ENCODE measurements around the gene ADGB. TPM values are rescaled to one million over a fixed set of nuclear protein-coding genes. Genes with fewer than 3 reads are reported as not detected.
"Not testable (repeated sequence)": the region's sequence is repeated elsewhere in the genome, so short reads cannot be mapped to it uniquely, and the experiment has no call there.

The ADGB gene
- total RNA-seq (2014; rRNA removed; shearing (Covaris generic)): not detected in 2 replicates
- not detected in 2 replicates for polyA plus RNA-seq (2015; cell fraction: cytosol; rRNA removed)
- not detected in 2 replicates for polyA plus RNA-seq (2015; cell fraction: nucleus; rRNA removed)

GRCh38 chr6:146598772-146599405 lies at the start of gene ADGB:
Gene ADGB, plus strand, starts transcription at chr6:146598972. Its CDS starts 69 bp downstream, at chr6:146599041.
- peak; percentile 8 for DNase-seq (ENCODE audit: low read depth, low spot score)
- in situ Hi-C loops (cut with HindIII; ENCODE audit: low pct_unique_long_range_greater_than_20kb, low sequenced_read_pairs): no loop called here

GRCh38 chr6:146550911-146551310 lies 47.9 kb upstream of the ADGB start:
- in situ Hi-C loops (cut with HindIII; ENCODE audit: low pct_unique_long_range_greater_than_20kb, low sequenced_read_pairs): no loop called here
- peak; percentile 22 for DNase-seq (ENCODE audit: low read depth, low spot score)

- in situ Hi-C loops (cut with HindIII; ENCODE audit: low pct_unique_long_range_greater_than_20kb, low sequenced_read_pairs): no loop called here
- peak; percentile 35 for DNase-seq (ENCODE audit: low read depth, low spot score)
Observed at GRCh38 chr6:146551545-146551944, 47.2 kb upstream of the ADGB start.

GRCh38 chr6:146553377-146554135 lies 45.2 kb upstream of the ADGB start:
- DNase-seq (ENCODE audit: low read depth, low spot score): no peak
- in situ Hi-C loops (cut with HindIII; ENCODE audit: low pct_unique_long_range_greater_than_20kb, low sequenced_read_pairs): no loop called here

GRCh38 chr6:146560607-146561006 lies 38.2 kb upstream of the ADGB start:
- DNase-seq (ENCODE audit: low read depth, low spot score): no peak
- in situ Hi-C loops (cut with HindIII; ENCODE audit: low pct_unique_long_range_greater_than_20kb, low sequenced_read_pairs): no loop called here

GRCh38 chr6:146566661-146567060 lies 32.1 kb upstream of the ADGB start:
- DNase-seq (ENCODE audit: low read depth, low spot score); in situ Hi-C loops (cut with HindIII; ENCODE audit: low pct_unique_long_range_greater_than_20kb, low sequenced_read_pairs): not testable (repeated sequence)

- in situ Hi-C loops (cut with HindIII; ENCODE audit: low pct_unique_long_range_greater_than_20kb, low sequenced_read_pairs); DNase-seq (ENCODE audit: low read depth, low spot score): not testable (repeated sequence)
Observed at GRCh38 chr6:146568619-146569018, 30.2 kb upstream of the ADGB start.

GRCh38 chr6:146574211-146574610 lies 24.6 kb upstream of the ADGB start:
- DNase-seq (ENCODE audit: low read depth, low spot score): no peak
- in situ Hi-C loops (cut with HindIII; ENCODE audit: low pct_unique_long_range_greater_than_20kb, low sequenced_read_pairs): no loop called here

- in situ Hi-C loops (cut with HindIII; ENCODE audit: low pct_unique_long_range_greater_than_20kb, low sequenced_read_pairs): no loop called here
Observed at GRCh38 chr6:146578054-146578453, 20.7 kb upstream of the ADGB start.

GRCh38 chr6:146581968-146582367 lies 16.8 kb upstream of the ADGB start:
- in situ Hi-C loops (cut with HindIII; ENCODE audit: low pct_unique_long_range_greater_than_20kb, low sequenced_read_pairs): no loop called here

More at GRCh38 chr6:146578054-146578453, 20.7 kb upstream of the ADGB start:
- peak; percentile 26 for DNase-seq (ENCODE audit: low read depth, low spot score)

GRCh38 chr6:146582857-146583256 lies 15.9 kb upstream of the ADGB start:
- in situ Hi-C loops (cut with HindIII; ENCODE audit: low pct_unique_long_range_greater_than_20kb, low sequenced_read_pairs): no loop called here
- no peak for DNase-seq (ENCODE audit: low read depth, low spot score)

More at GRCh38 chr6:146581968-146582367, 16.8 kb upstream of the ADGB start:
- no peak for DNase-seq (ENCODE audit: low read depth, low spot score)

- no peak for DNase-seq (ENCODE audit: low read depth, low spot score)
- in situ Hi-C loops (cut with HindIII; ENCODE audit: low pct_unique_long_range_greater_than_20kb, low sequenced_read_pairs): no loop called here
Observed at GRCh38 chr6:146583966-146584365, 14.8 kb upstream of the ADGB start.

GRCh38 chr6:146587459-146587858 lies 11.3 kb upstream of the ADGB start:
- no peak for DNase-seq (ENCODE audit: low read depth, low spot score)
- in situ Hi-C loops (cut with HindIII; ENCODE audit: low pct_unique_long_range_greater_than_20kb, low sequenced_read_pairs): no loop called here

- in situ Hi-C loops (cut with HindIII; ENCODE audit: low pct_unique_long_range_greater_than_20kb, low sequenced_read_pairs): no loop called here
- no peak for DNase-seq (ENCODE audit: low read depth, low spot score)
Observed at GRCh38 chr6:146590492-146590891, 8.3 kb upstream of the ADGB start.

- DNase-seq (ENCODE audit: low read depth, low spot score): no peak
- in situ Hi-C loops (cut with HindIII; ENCODE audit: low pct_unique_long_range_greater_than_20kb, low sequenced_read_pairs): no loop called here
Observed at GRCh38 chr6:146592451-146592850, 6.3 kb upstream of the ADGB start.

GRCh38 chr6:146593986-146594385 lies 4.8 kb upstream of the ADGB start:
- DNase-seq (ENCODE audit: low read depth, low spot score): no peak
- in situ Hi-C loops (cut with HindIII; ENCODE audit: low pct_unique_long_range_greater_than_20kb, low sequenced_read_pairs): no loop called here

GRCh38 chr6:146594495-146594894 lies 4.3 kb upstream of the ADGB start:
- in situ Hi-C loops (cut with HindIII; ENCODE audit: low pct_unique_long_range_greater_than_20kb, low sequenced_read_pairs): no loop called here

GRCh38 chr6:146595972-146596731 lies 2.6 kb upstream of the ADGB start:
- no peak for DNase-seq (ENCODE audit: low read depth, low spot score)
- in situ Hi-C loops (cut with HindIII; ENCODE audit: low pct_unique_long_range_greater_than_20kb, low sequenced_read_pairs): no loop called here

More at GRCh38 chr6:146594495-146594894, 4.3 kb upstream of the ADGB start:
- DNase-seq (ENCODE audit: low read depth, low spot score): peak; percentile 37

Measured in SK-MEL-5 (cell line).